SK-N-SH (cell line): ENCODE measurements around the gene OR1I1. TPM values are rescaled to one million over a fixed set of nuclear protein-coding genes. Genes with fewer than 3 reads are reported as not detected.

ENCODE experiments used
- CTCF ChIA-PET: fragments of 300-600, 350-600 bp; formaldehyde crosslinking; extraction: SDS; loops from one replicate; lab custom pipeline; 2021; lab: Yijun Ruan, JAX
- POLR2A ChIA-PET: fragments of 350-600 bp; sonication (Branson Sonifier 250); formaldehyde crosslinking; extraction: SDS; loops from one replicate; lab custom pipeline; 2020; ENCODE audit warnings: antibody characterized with exemption, inconsistent platforms; lab: Yijun Ruan, JAX
- DNase-seq: peaks from one replicate; pipeline ENCODE4 v3.0.0; 2012
- H2AFZ ChIP-seq: fragments of 200-600 bp; sonication (generic); 2 replicates; pipeline ENCODE4 v1.8.1; 2016; ENCODE audit warnings: antibody characterized with exemption, mild to moderate bottlenecking, low read depth
- H3F3A ChIP-seq: fragments of 200-600 bp; sonication (generic); replicated peaks from 2 replicates; pipeline ENCODE3; 2016; ENCODE audit warnings: antibody characterized with exemption, mild to moderate bottlenecking; ENCODE audit not compliant: insufficient read depth
- H3K27ac ChIP-seq, 2 experiments: fragments of 200-500 bp in 1 of 2; fragments of 200-600 bp in 1 of 2; sonication (Bioruptor generic) in 1 of 2; sonication (generic), shearing (Covaris generic) in 1 of 2; 2 replicates each; pipeline versions ENCODE4 v1.5.1 to v1.6.1; 2014 to 2016; ENCODE audit warnings: low read depth in 2 of 2, inconsistent platforms in 1 of 2, low read length in 1 of 2, mild to moderate bottlenecking in 1 of 2, mixed read lengths in 1 of 2
- H3K27me3 ChIP-seq: fragments of 200-600 bp; sonication (generic), shearing (Covaris generic); 2 replicates; pipeline ENCODE4 v1.6.1; 2016; ENCODE audit warnings: mixed run types; ENCODE audit not compliant: insufficient read depth
- H3K36me3 ChIP-seq, 2 experiments: fragments of 200-500 bp in 1 of 2; fragments of 200-600 bp in 1 of 2; sonication (Bioruptor generic) in 1 of 2; sonication (generic) in 1 of 2; replicated peaks in 1 of 2; 2 replicates each; pipeline versions ENCODE3 to v1.5.1; 2014 to 2016; ENCODE audit warnings: low read length in 1 of 2, mild to moderate bottlenecking in 1 of 2; ENCODE audit not compliant: insufficient read depth in 2 of 2, control insufficient read depth in 1 of 2
- H3K4me1 ChIP-seq, 2 experiments: fragments of 200-500 bp in 1 of 2; fragments of 200-600 bp in 1 of 2; sonication (Bioruptor generic) in 1 of 2; sonication (generic), shearing (Covaris generic) in 1 of 2; 2 replicates each; pipeline versions ENCODE4 v1.5.1 to v1.6.1; 2014 to 2016; ENCODE audit warnings: low read depth in 1 of 2, low read length in 1 of 2, mixed run types in 1 of 2; ENCODE audit not compliant: insufficient read depth in 2 of 2, control insufficient read depth in 1 of 2
- H3K4me2 ChIP-seq: fragments of 200-600 bp; sonication (generic), shearing (Covaris generic); 2 replicates; pipeline ENCODE4 v1.6.1; 2017; ENCODE audit warnings: mixed run types
- H3K4me3 ChIP-seq, 2 experiments: fragments of 200-500 bp in 1 of 2; fragments of 200-600 bp in 1 of 2; sonication (Bioruptor generic) in 1 of 2; sonication (generic), shearing (Covaris generic) in 1 of 2; 2 replicates each; pipeline versions ENCODE4 v1.5.1 to v1.8.1; 2014 to 2016; ENCODE audit warnings: low read depth in 2 of 2, inconsistent platforms in 1 of 2, low read length in 1 of 2, mild to moderate bottlenecking in 1 of 2, mixed read lengths in 1 of 2, moderate library complexity in 1 of 2
- H3K79me2 ChIP-seq: fragments of 200-600 bp; sonication (generic); 2 replicates; pipeline ENCODE4 v1.8.1; 2017; ENCODE audit warnings: mild to moderate bottlenecking; ENCODE audit not compliant: insufficient read depth
- H3K9ac ChIP-seq: fragments of 200-600 bp; sonication (generic); 2 replicates; pipeline ENCODE4 v1.6.1; 2017; ENCODE audit warnings: mixed run types
- H3K9me2 ChIP-seq: fragments of 200-600 bp; sonication (generic); 2 replicates; pipeline ENCODE4 v1.6.1; 2017; ENCODE audit warnings: mixed run types
- H3K9me3 ChIP-seq: fragments of 200-600 bp; sonication (generic); 2 replicates; pipeline ENCODE4 v1.6.1; 2017; ENCODE audit warnings: mixed run types, mild to moderate bottlenecking, moderate library complexity
- H4K20me1 ChIP-seq: fragments of 200-600 bp; sonication (generic); 2 replicates; pipeline ENCODE4 v1.6.1; 2017; ENCODE audit warnings: mild to moderate bottlenecking, mixed run types; ENCODE audit not compliant: insufficient read depth
- CTCF ChIP-seq: fragments of 200-600 bp; sonication (generic); IDR thresholded peaks from 2 replicates; pipeline ENCODE4 v1.6.1; 2017; ENCODE audit warnings: antibody characterized with exemption, mild to moderate bottlenecking, moderate library complexity
- FOSL2 ChIP-seq: IDR thresholded peaks from 2 replicates; pipeline ENCODE4 v1.4.0; 2012; ENCODE audit warnings: low read depth, mild to moderate bottlenecking, moderate library complexity, borderline replicate concordance
- FOXJ3 ChIP-seq: sonication (generic); formaldehyde crosslinking; IDR thresholded peaks from 2 replicates; pipeline ENCODE4 v1.5.1; 2020; ENCODE audit warnings: mild to moderate bottlenecking, missing genetic modification reagents
- FOXM1 ChIP-seq: IDR thresholded peaks from 2 replicates; pipeline ENCODE4 v1.4.0; 2012; ENCODE audit warnings: low read depth, mild to moderate bottlenecking
- GABPA ChIP-seq: IDR thresholded peaks from 2 replicates; pipeline ENCODE4 v1.4.0; 2012; ENCODE audit warnings: low read depth, mild to moderate bottlenecking
- GATA2 ChIP-seq: sonication (generic); formaldehyde crosslinking; IDR thresholded peaks from 2 replicates; pipeline ENCODE4 v1.5.0; 2020; ENCODE audit warnings: mild to moderate bottlenecking, missing genetic modification reagents
- IRF3 ChIP-seq: fragments of 150-350 bp; IDR thresholded peaks from 2 replicates; pipeline ENCODE4 v1.6.1; 2016; ENCODE audit warnings: mild to moderate bottlenecking, low read depth, low read length
- MAX ChIP-seq: IDR thresholded peaks from 2 replicates; pipeline ENCODE4 v1.4.0; 2012; ENCODE audit warnings: low read depth
- MXI1 ChIP-seq: IDR thresholded peaks from 2 replicates; pipeline ENCODE4 v1.6.1; 2012; ENCODE audit warnings: mild to moderate bottlenecking, low read depth, low read length, improper control_type of control experiment
- PBX3 ChIP-seq: IDR thresholded peaks from 2 replicates; pipeline ENCODE4; 2012
- POLR2AphosphoS5 ChIP-seq: IDR thresholded peaks from 2 replicates; pipeline ENCODE4 v1.6.1; 2012; ENCODE audit warnings: low read depth, low read length
- REST ChIP-seq: IDR thresholded peaks from 2 replicates; pipeline ENCODE4 v1.6.1; 2012; ENCODE audit warnings: mild to moderate bottlenecking, low read depth, low read length, moderate library complexity
- RXRA ChIP-seq: IDR thresholded peaks from 2 replicates; pipeline ENCODE4 v1.4.0; 2012; ENCODE audit warnings: low read depth, mild to moderate bottlenecking, borderline replicate concordance
- SIN3A ChIP-seq: IDR thresholded peaks from 2 replicates; pipeline ENCODE4 v1.6.1; 2012; ENCODE audit warnings: low read depth, mild to moderate bottlenecking, low read length, moderate library complexity, borderline replicate concordance
- TAF1 ChIP-seq: IDR thresholded peaks from 2 replicates; pipeline ENCODE4 v1.6.1; 2012; ENCODE audit warnings: low read depth, mild to moderate bottlenecking, low read length, moderate library complexity, borderline replicate concordance
- USF1 ChIP-seq: IDR thresholded peaks from 2 replicates; pipeline ENCODE4 v1.4.0; 2012; ENCODE audit warnings: low read depth, borderline replicate concordance
- YY1 ChIP-seq: IDR thresholded peaks from 2 replicates; pipeline ENCODE4 v1.4.0; 2012; ENCODE audit warnings: low read depth, mild to moderate bottlenecking
- WGBS: methylation state at CpG from one replicate; pipeline ENCODE4 v1.1.6; 2017; ENCODE audit warnings: low lambda C conversion rate; 5-methylcytosine and 5-hydroxymethylcytosine counted together
- polyA plus RNA-seq, 3 experiments: library from polyadenylated mRNA; depleted of rRNA; stranded (reverse); fragments of >200 nt; gene quantifications; 2 replicates each; pipeline ENCODE4 v1.2.3, GENCODE V29; 2012

The OR1I1 gene
- polyA plus RNA-seq, 1 of the 3 experiments (the other 2 are of a cell fraction): not detected

GRCh38 chr19:15047680-15048079, 34.3 kb upstream of the OR1I1 start:
- no peak overlapping the region for H2AFZ ChIP-seq

More at GRCh38 chr19:15047680-15048079, 34.3 kb upstream of the OR1I1 start:
- WGBS: 4% methylated on average over 11 of the region's 11 CpGs
- H3K79me2 ChIP-seq: no peaks in the 10 kb centered on the region
- H3K36me3 ChIP-seq: no peaks in the 10 kb centered on the region
- no peaks in the 10 kb centered on the region for H3K9me2 ChIP-seq
- H3K9me3 ChIP-seq: no peaks in the 10 kb centered on the region
- TF ChIP-seq IRF3 (no peak), PBX3 (no peak), MAX (no peak), POLR2AphosphoS5 (no peak), CTCF (no peak), TAF1 (no peak), FOSL2 (no peak), MXI1 (no peak), REST (no peak), GATA2 (no peak), SIN3A (no peak), FOXM1 (no peak), GABPA (no peak), YY1 (no peak), RXRA (no peak), USF1 (no peak), FOXJ3 (CRISPR knock-in tag) (no peak)
- DNase-seq: no peak
- H3K4me2 ChIP-seq: no peak overlapping the region
- H3K27me3 ChIP-seq: peaks cover 23% of the 10 kb centered on the region; the same call in 1 of the 2 replicates
- no peak overlapping the region for H3K9ac ChIP-seq
- H3K4me3 ChIP-seq: no peak overlapping the region
- CTCF ChIA-PET: no interaction called here
- no peaks in the 10 kb centered on the region for H4K20me1 ChIP-seq
- POLR2A ChIA-PET: no interaction called here
- no peaks in the 10 kb centered on the region for H3K4me1 ChIP-seq
- no peaks in the 10 kb centered on the region for H3F3A ChIP-seq
- no peak overlapping the region for H3K27ac ChIP-seq
